ENCODE data around the gene CCDC57.
A peak's percentile ranks its signal among the peaks of the same experiment; 100 is the strongest.
"Not testable (repeated sequence)": the region's sequence is repeated elsewhere in the genome, so short reads cannot be mapped to it uniquely, and the experiment has no call there.

Gene CCDC57

GRCh38 chr17:82149401-82150099 lies 63.1 kb downstream of the CCDC57 start:
- DNase-seq = no peak

GRCh38 chr17:82148997-82149396 lies 63.6 kb downstream of the CCDC57 start:
- DNase-seq = no peak

GRCh38 chr17:82148011-82148410 lies 64.6 kb downstream of the CCDC57 start:
- DNase-seq = no peak

GRCh38 chr17:82146663-82147654 lies 65.7 kb downstream of the CCDC57 start:
- DNase-seq = no peak

GRCh38 chr17:82145550-82146155 lies 67.0 kb downstream of the CCDC57 start:
- no peak for DNase-seq

- no peak for DNase-seq
These were observed 69.3 kb downstream of the CCDC57 start for GRCh38 chr17:82143333-82143732.

GRCh38 chr17:82139961-82140360 lies 72.7 kb downstream of the CCDC57 start:
- not testable (repeated sequence) for DNase-seq

- DNase-seq = no peak
These were observed 74.1 kb downstream of the CCDC57 start for GRCh38 chr17:82138511-82138992.

GRCh38 chr17:82134101-82134500 lies 78.5 kb downstream of the CCDC57 start:
- DNase-seq = no peak

- DNase-seq = not testable (repeated sequence)
These were observed 79.3 kb downstream of the CCDC57 start for GRCh38 chr17:82133166-82133953.

- no peak for DNase-seq
These were observed 83.5 kb downstream of the CCDC57 start for GRCh38 chr17:82129095-82129494.

- no peak for DNase-seq
These were observed 84.4 kb downstream of the CCDC57 start for GRCh38 chr17:82128287-82128686.

- DNase-seq = no peak
These were observed 84.9 kb downstream of the CCDC57 start for GRCh38 chr17:82127704-82128103.

GRCh38 chr17:82127315-82127595 lies 85.4 kb downstream of the CCDC57 start:
- DNase-seq = no peak

- DNase-seq = peak; percentile 39
These were observed 85.9 kb downstream of the CCDC57 start for GRCh38 chr17:82126556-82127314.

GRCh38 chr17:82124101-82124500 lies 88.5 kb downstream of the CCDC57 start:
- no peak for DNase-seq

- no peak for DNase-seq
These were observed 90.7 kb downstream of the CCDC57 start for GRCh38 chr17:82121660-82122629.

- DNase-seq = no peak
These were observed 91.4 kb downstream of the CCDC57 start for GRCh38 chr17:82121246-82121645.

GRCh38 chr17:82120148-82120547 lies 92.5 kb downstream of the CCDC57 start:
- no peak for DNase-seq

- no peak for DNase-seq
These were observed 93.7 kb downstream of the CCDC57 start for GRCh38 chr17:82118815-82119380.
